Spleen (tissue), 11 donors: Measurements from ENCODE around the gene PDLIM5. TPM values are rescaled to one million over a fixed set of nuclear protein-coding genes. Genes with fewer than 3 reads are reported as not detected.

Experiments
- DNase-seq: peaks from one replicate; pipeline ENCODE4 v3.0.0-alpha.2; 2020
- H3K27ac ChIP-seq, 8 donors: fragments of 200-600 bp; sonication (generic) in 7 of 8; 1 replicate in 4 of 8; 2 replicates in 4 of 8; pipeline versions ENCODE4 v1.5.0 to v1.8.0; 2016 to 2021; ENCODE audit warnings: inconsistent platforms in 4 of 8, mild to moderate bottlenecking in 4 of 8, moderate library complexity in 1 of 8
- H3K27me3 ChIP-seq, 7 donors: fragments of 200-600 bp; sonication (generic) in 6 of 7; replicated peaks in 1 of 7; 1 replicate in 4 of 7; 2 replicates in 3 of 7; pipeline versions ENCODE4 v1.5.0 to v1.8.0; 2016 to 2021; ENCODE audit warnings: inconsistent platforms in 3 of 7, mild to moderate bottlenecking in 1 of 7
- H3K36me3 ChIP-seq, 6 donors: fragments of 200-600 bp; sonication (generic) in 5 of 6; 1 replicate in 4 of 6; 2 replicates in 2 of 6; pipeline versions ENCODE4 v1.5.0 to v1.8.0; 2016 to 2021; ENCODE audit warnings: inconsistent platforms in 2 of 6
- H3K4me1 ChIP-seq, 6 donors: fragments of 200-600 bp; sonication (generic) in 5 of 6; 1 replicate in 3 of 6; 2 replicates in 3 of 6; pipeline versions ENCODE4 v1.5.0 to v1.8.0; 2016 to 2021; ENCODE audit warnings: inconsistent platforms in 3 of 6
- H3K4me3 ChIP-seq, 8 donors: fragments of 200-600 bp; sonication (generic) in 7 of 8; 1 replicate in 4 of 8; 2 replicates in 4 of 8; pipeline versions ENCODE4 v1.5.0 to v1.8.0; 2016 to 2021; ENCODE audit warnings: inconsistent platforms in 4 of 8, mild to moderate bottlenecking in 4 of 8, moderate library complexity in 2 of 8
- H3K9me3 ChIP-seq, 8 donors: fragments of 200-600 bp; sonication (generic) in 7 of 8; 1 replicate in 4 of 8; 2 replicates in 4 of 8; pipeline versions ENCODE4 v1.5.0 to v1.8.0; 2016 to 2021; ENCODE audit warnings: inconsistent platforms in 4 of 8
- CTCF ChIP-seq, 11 experiments: fragments of 200-600 bp in 7 of 11; fragments of 450-650 bp in 4 of 11; sonication (generic) in 4 of 11; IDR thresholded peaks in 8 of 11; conservative IDR thresholded peaks in 3 of 11; 1 replicate in 7 of 11; 2 replicates in 4 of 11; pipeline versions ENCODE4 v1.4.0 to v1.8.0; 2016 to 2021; ENCODE audit warnings: antibody characterized with exemption in 11 of 11, inconsistent platforms in 4 of 11, mild to moderate bottlenecking in 1 of 11
- POLR2A ChIP-seq, 3 donors: fragments of 450-650 bp; IDR thresholded peaks; one replicate each; pipeline ENCODE4 v1.5.1; 2017; ENCODE audit warnings: antibody characterized with exemption in 3 of 3, mild to moderate bottlenecking in 1 of 3
- POLR2AphosphoS5 ChIP-seq, 3 donors: sonication (generic); formaldehyde crosslinking; IDR thresholded peaks; one replicate each; pipeline ENCODE4 v1.5.1; 2017; ENCODE audit warnings: antibody characterized with exemption in 3 of 3
- WGBS, 5 donors: extraction: QIAGEN DNeasy Blood & Tissue Kit in 3 of 5; methylation state at CpG; one replicate each; pipeline versions ENCODE4 v1.1.5 to v1.1.7; 2013 to 2018; 5-methylcytosine and 5-hydroxymethylcytosine counted together
- intact Hi-C: fragments of 100-400 bp; cut with DNase I; formaldehyde crosslinking; loops from one replicate; pipeline ENCODE4 v1.15.0; 2023; ENCODE audit warnings: low total_unique reads
- polyA plus RNA-seq, 3 donors: library from polyadenylated mRNA; stranded (reverse); fragments of 200-250 nt; gene quantifications; one replicate each; pipeline ENCODE4 v1.2.1, GENCODE V29; 2013
- total RNA-seq, 7 donors: library from RNA; depleted of rRNA in 3 of 7; stranded (reverse); fragments of >200 nt in 3 of 7; fragmentation: NEBNext Ultra II Directional in 4 of 7; extraction: Animal tissue kit (Norgen Biotek cat#: 25700) in 4 of 7; gene quantifications; one replicate each; pipeline versions ENCODE4 v1.1.0 to v1.2.1, GENCODE V29; 2016 to 2021
- donor health status: healthy with polysubstance abuse.
- donor health status: DM: no; HTN: no; CAD: no; lungs with moderate emphysema.
- donor health status: DM: no; HTN: no; CAD: no.
- donor health status: Bipolar disorder and iron deficiency.
- donor health status: healthy.
- donor health status: DM: no; HTN: no; CAD: no.
- donor health status: DM: yes; HTN: yes; CAD: no.

The PDLIM5 gene
- total and polyA plus RNA-seq, 10 donors = 9.4 to 182 (median 74.9) TPM

GRCh38 chr4:94533405-94534223, 81.9 kb downstream of the PDLIM5 start:
- no peak for DNase-seq
- Histone ChIP-seq H3K4me3 (no peak overlapping the region), H3K36me3 (no peaks in the 10 kb centered on the region), H3K4me1 (peaks cover 11 to 54% (median 36%) of the 10 kb centered on the region in 6 donors), H3K27me3 (no peaks in the 10 kb centered on the region), H3K27ac (no peak overlapping the region), H3K9me3 (no peaks in the 10 kb centered on the region)
- no peak for TF ChIP-seq POLR2AphosphoS5 (IDR thresholded peaks at IDR 0.05)
- TF ChIP-seq POLR2A (IDR thresholded peaks at IDR 0.05) = no peak
- TF ChIP-seq CTCF (IDR thresholded peaks at IDR 0.05 in 8 of 11, conservative IDR thresholded peaks at IDR 0.05 in 3 of 11) = no peak
- 56 to 82% (median 67%) methylated on average over 4 of the region's 4 CpGs for WGBS, 5 donors
- intact Hi-C loops = no loop called here

- no peak overlapping the region for H3K4me3 ChIP-seq
- no peaks in the 10 kb centered on the region for H3K27me3 ChIP-seq
- peaks cover 11 to 57% (median 36%) of the 10 kb centered on the region in 6 donors for H3K4me1 ChIP-seq
- TF ChIP-seq CTCF (IDR thresholded peaks at IDR 0.05 in 8 of 11, conservative IDR thresholded peaks at IDR 0.05 in 3 of 11) = no peak
- no peak for TF ChIP-seq POLR2A (IDR thresholded peaks at IDR 0.05)
- no peak for TF ChIP-seq POLR2AphosphoS5 (IDR thresholded peaks at IDR 0.05)
- 53 to 63% (median 56%) methylated on average over 5 of the region's 5 CpGs for WGBS, 5 donors
- peak overlapping the region in 3 of 8 donors; percentile 22 to 39 (median 25) for H3K27ac ChIP-seq
- no peak for DNase-seq
- H3K36me3 ChIP-seq = no peaks in the 10 kb centered on the region
- no peaks in the 10 kb centered on the region for H3K9me3 ChIP-seq
- intact Hi-C loops = no loop called here
Observed at GRCh38 chr4:94534401-94535312, 82.9 kb downstream of the PDLIM5 start.

GRCh38 chr4:94536049-94536448, 84.3 kb downstream of the PDLIM5 start:
- intact Hi-C loops = no loop called here
- H3K9me3 ChIP-seq = no peaks in the 10 kb centered on the region
- no peak overlapping the region for H3K4me3 ChIP-seq
- no peaks in the 10 kb centered on the region for H3K27me3 ChIP-seq
- DNase-seq = no peak
- H3K27ac ChIP-seq = no peak overlapping the region
- H3K4me1 ChIP-seq = peaks cover 11 to 57% (median 36%) of the 10 kb centered on the region in 6 donors
- WGBS, 5 donors = 88 to 95% (median 92%) methylated on average over 3 of the region's 3 CpGs
- TF ChIP-seq POLR2AphosphoS5 (IDR thresholded peaks at IDR 0.05) (no peak), POLR2A (IDR thresholded peaks at IDR 0.05) (no peak), CTCF (IDR thresholded peaks at IDR 0.05 in 8 of 11, conservative IDR thresholded peaks at IDR 0.05 in 3 of 11) (no peak)
- no peaks in the 10 kb centered on the region for H3K36me3 ChIP-seq
